GM19240 (cell line): ENCODE results near the gene TRIM56.
"Not testable (repeated sequence)": the region's sequence is repeated elsewhere in the genome, so short reads cannot be mapped to it uniquely, and the experiment has no call there.

Experiments
- DNase-seq: peaks from one replicate; pipeline ENCODE4 v3.0.0; 2011; ENCODE audit warnings: low spot score; ENCODE audit not compliant: insufficient read length

Gene TRIM56

GRCh38 chr7:101111261-101111660 lies 26.0 kb downstream of the TRIM56 start:
- DNase-seq, result no peak

- no peak for DNase-seq
These were observed 27.0 kb downstream of the TRIM56 start for GRCh38 chr7:101112233-101112632.

GRCh38 chr7:101113140-101113539 lies 27.9 kb downstream of the TRIM56 start:
- not testable (repeated sequence) for DNase-seq

GRCh38 chr7:101113836-101114235 lies 28.6 kb downstream of the TRIM56 start:
- DNase-seq, result no peak

- no peak for DNase-seq
These were observed 29.2 kb downstream of the TRIM56 start for GRCh38 chr7:101114492-101114891.

GRCh38 chr7:101115215-101115614 lies 29.9 kb downstream of the TRIM56 start:
- DNase-seq, result no peak

- DNase-seq, result no peak
These were observed 31.6 kb downstream of the TRIM56 start for GRCh38 chr7:101116898-101117297.

GRCh38 chr7:101118856-101119255 lies 33.6 kb downstream of the TRIM56 start:
- DNase-seq, result no peak

GRCh38 chr7:101119876-101120275 lies 34.6 kb downstream of the TRIM56 start:
- DNase-seq, result no peak

GRCh38 chr7:101120315-101120714 lies 35.0 kb downstream of the TRIM56 start:
- no peak for DNase-seq

GRCh38 chr7:101121631-101121990 lies 36.3 kb downstream of the TRIM56 start:
- not testable (repeated sequence) for DNase-seq

- no peak for DNase-seq
These were observed 37.0 kb downstream of the TRIM56 start for GRCh38 chr7:101121991-101122932.

GRCh38 chr7:101122933-101123702 lies 37.8 kb downstream of the TRIM56 start:
- no peak for DNase-seq

GRCh38 chr7:101123703-101124068 lies 38.4 kb downstream of the TRIM56 start:
- no peak for DNase-seq

GRCh38 chr7:101124376-101125056 lies 39.2 kb downstream of the TRIM56 start:
- DNase-seq, result no peak

- no peak for DNase-seq
These were observed 40.8 kb downstream of the TRIM56 start for GRCh38 chr7:101125989-101126650.

GRCh38 chr7:101126651-101127459 lies 41.6 kb downstream of the TRIM56 start, which contains the start of gene SERPINE1:
Gene SERPINE1 (plus strand): TSS chr7:101127104. CDS start chr7:101128394, 1,290 bp downstream.
- peak; percentile 44 for DNase-seq

GRCh38 chr7:101127460-101128039 lies 42.3 kb downstream of the TRIM56 start:
- no peak for DNase-seq

- no peak for DNase-seq
These were observed 43.0 kb downstream of the TRIM56 start for GRCh38 chr7:101128040-101128834.
